IMR-90 (cell line): ENCODE results near the gene SAFB2. TPM values are rescaled to one million over a fixed set of nuclear protein-coding genes. Genes with fewer than 3 reads are reported as not detected.

Experiments
- ATAC-seq: fragments of 200-7000 bp; cut with Tn5 transposase; 2 replicates; pipeline ENCODE4 v1.9.1; 2020; ENCODE audit warnings: low read depth, mild to moderate bottlenecking, moderate library complexity
- BruUV-seq: library from RNA; stranded (reverse); fragments of 400-500 nt; replicated peaks from 2 replicates; lab custom pipeline; 2021; lab: Mats Ljungman, UMichigan
- CTCF ChIA-PET: fragments of 300-600 bp; formaldehyde crosslinking; extraction: SDS; loops from one replicate; lab custom pipeline; 2021; ENCODE audit warnings: antibody characterized with exemption; lab: Yijun Ruan, JAX
- POLR2A ChIA-PET: fragments of 300-600 bp; sonication (Branson Sonifier 250); formaldehyde crosslinking; loops from one replicate; lab custom pipeline; 2022; ENCODE audit warnings: antibody characterized with exemption; ENCODE audit not compliant: unreplicated experiment; lab: Charles Lee
- DNase-seq: peaks from one replicate; pipeline ENCODE4 v3.0.0; 2013
- H2AFZ ChIP-seq: replicated peaks from 2 replicates; pipeline ENCODE3; 2013; ENCODE audit warnings: low read length, mild to moderate bottlenecking; ENCODE audit not compliant: poor library complexity
- H2AK5ac ChIP-seq: 2 replicates; pipeline ENCODE4 v1.6.1; 2013; ENCODE audit warnings: low read depth, low read length, inconsistent platforms
- H2AK9ac ChIP-seq: replicated peaks from 2 replicates; pipeline ENCODE3; 2013; ENCODE audit warnings: mild to moderate bottlenecking, low read depth, low read length, moderate library complexity; ENCODE audit not compliant: poor library complexity
- H2BK120ac ChIP-seq: 2 replicates; pipeline ENCODE4 v1.6.1; 2013; ENCODE audit warnings: low read depth, low read length, inconsistent platforms
- H2BK15ac ChIP-seq: 3 replicates; pipeline ENCODE4 v1.6.1; 2013; ENCODE audit warnings: low read depth, low read length, inconsistent platforms
- H2BK20ac ChIP-seq: 2 replicates; pipeline ENCODE4 v1.6.1; 2013; ENCODE audit warnings: low read depth, mild to moderate bottlenecking, inconsistent platforms, low read length, moderate library complexity
- H2BK5ac ChIP-seq: 2 replicates; pipeline ENCODE4 v1.6.1; 2013; ENCODE audit warnings: mild to moderate bottlenecking, low read depth, low read length, inconsistent platforms; ENCODE audit not compliant: poor library complexity, severe bottlenecking
- H3K14ac ChIP-seq: replicated peaks from 2 replicates; pipeline ENCODE4 v1.6.1; 2013; ENCODE audit warnings: low read depth, low read length, inconsistent platforms
- H3K18ac ChIP-seq: 2 replicates; pipeline ENCODE4 v1.6.1; 2013; ENCODE audit warnings: low read depth, low read length, control low read depth
- H3K23ac ChIP-seq: 2 replicates; pipeline ENCODE4 v1.6.1; 2013; ENCODE audit warnings: low read depth, low read length, inconsistent platforms
- H3K27ac ChIP-seq: 2 replicates; pipeline ENCODE4 v1.5.1; 2013; ENCODE audit warnings: mild to moderate bottlenecking, control low read depth, low read length; ENCODE audit not compliant: insufficient read depth
- H3K27me3 ChIP-seq: 2 replicates; pipeline ENCODE4 v1.6.1; 2013; ENCODE audit warnings: low read length; ENCODE audit not compliant: control insufficient read depth, insufficient read depth
- H3K36me3 ChIP-seq: 2 replicates; pipeline ENCODE4 v1.6.1; 2013; ENCODE audit warnings: low read length, mixed read lengths; ENCODE audit not compliant: control insufficient read depth, insufficient read depth
- H3K4ac ChIP-seq: 2 replicates; pipeline ENCODE4 v1.6.1; 2013; ENCODE audit warnings: low read depth, low read length, inconsistent platforms
- H3K4me1 ChIP-seq: 2 replicates; pipeline ENCODE4 v1.6.1; 2013; ENCODE audit warnings: low read length, mixed read lengths; ENCODE audit not compliant: control insufficient read depth, insufficient read depth
- H3K4me2 ChIP-seq: 2 replicates; pipeline ENCODE4 v1.6.1; 2013; ENCODE audit warnings: low read depth, mild to moderate bottlenecking, control low read depth, low read length, moderate library complexity
- H3K4me3 ChIP-seq: 2 replicates; pipeline ENCODE4 v1.5.1; 2013; ENCODE audit warnings: low read depth, mild to moderate bottlenecking, control low read depth, low read length, moderate library complexity; ENCODE audit not compliant: insufficient read depth
- H3K56ac ChIP-seq: 2 replicates; pipeline ENCODE4 v1.6.1; 2013; ENCODE audit warnings: low read length, inconsistent platforms; ENCODE audit not compliant: insufficient read depth; ENCODE audit errors: extremely low read depth
- H3K79me1 ChIP-seq, 2 experiments: 2 replicates each; pipeline ENCODE4 v1.6.1; 2013; ENCODE audit warnings: low read length in 2 of 2, inconsistent platforms in 1 of 2, low read depth in 1 of 2
- H3K9ac ChIP-seq: 2 replicates; pipeline ENCODE4 v1.6.1; 2013; ENCODE audit warnings: low read depth, low read length, control low read depth
- H3K9me1 ChIP-seq: 2 replicates; pipeline ENCODE4 v1.6.1; 2013; ENCODE audit warnings: low read length, inconsistent platforms; ENCODE audit not compliant: insufficient read depth
- H3K9me3 ChIP-seq: 2 replicates; pipeline ENCODE4 v1.6.1; 2013; ENCODE audit warnings: low read length; ENCODE audit not compliant: control insufficient read depth, insufficient read depth
- H4K20me1 ChIP-seq: 2 replicates; pipeline ENCODE4 v1.6.1; 2013; ENCODE audit warnings: low read length, inconsistent platforms; ENCODE audit not compliant: insufficient read depth
- H4K5ac ChIP-seq: 2 replicates; pipeline ENCODE4 v1.6.1; 2013; ENCODE audit warnings: mild to moderate bottlenecking, low read depth, low read length, control low read depth
- H4K8ac ChIP-seq, 2 experiments: 2 replicates each; pipeline ENCODE4 v1.6.1; 2013; ENCODE audit warnings: low read depth in 2 of 2, low read length in 2 of 2, control low read depth in 1 of 2, inconsistent platforms in 1 of 2
- H4K91ac ChIP-seq: 2 replicates; pipeline ENCODE4 v1.6.1; 2013; ENCODE audit warnings: low read depth, low read length, inconsistent platforms; ENCODE audit not compliant: insufficient read depth
- BHLHE40 ChIP-seq: fragments of 150-350 bp; IDR thresholded peaks from 2 replicates; pipeline ENCODE4 v1.6.1; 2016; ENCODE audit warnings: mild to moderate bottlenecking, low read depth, low read length
- CEBPB ChIP-seq: IDR thresholded peaks from 2 replicates; pipeline ENCODE4 v1.6.1; 2012; ENCODE audit warnings: low read depth, low read length, improper control_type of control experiment
- CTCF ChIP-seq: conservative IDR thresholded peaks from 2 replicates; pipeline ENCODE4 v1.5.1; 2012; ENCODE audit warnings: mild to moderate bottlenecking, low read depth, low read length, improper control_type of control experiment
- ELK1 ChIP-seq: fragments of 150-350 bp; IDR thresholded peaks from 2 replicates; pipeline ENCODE4 v1.6.1; 2016; ENCODE audit warnings: low read depth, mild to moderate bottlenecking, low read length, moderate library complexity, borderline replicate concordance
- FOS ChIP-seq: fragments of 150-350 bp; IDR thresholded peaks from 2 replicates; pipeline ENCODE4 v1.6.1; 2016; ENCODE audit warnings: low read depth, low read length
- MAFK ChIP-seq: IDR thresholded peaks from 2 replicates; pipeline ENCODE4 v1.6.1; 2012; ENCODE audit warnings: low read depth, low read length, improper control_type of control experiment
- MXI1 ChIP-seq: IDR thresholded peaks from 2 replicates; pipeline ENCODE4 v1.6.1; 2012; ENCODE audit warnings: low read depth, mild to moderate bottlenecking, low read length, moderate library complexity, borderline replicate concordance
- NFE2L2 ChIP-seq: fragments of 150-350 bp; IDR thresholded peaks from 2 replicates; pipeline ENCODE4 v1.6.1; 2016; ENCODE audit warnings: low read depth, mild to moderate bottlenecking, low read length
- POLR2A ChIP-seq: IDR thresholded peaks from 2 replicates; pipeline ENCODE4 v1.6.1; 2012; ENCODE audit warnings: mild to moderate bottlenecking, low read depth, low read length
- RAD21 ChIP-seq: IDR thresholded peaks from 2 replicates; pipeline ENCODE4 v1.6.1; 2012; ENCODE audit warnings: low read length, improper control_type of control experiment
- RCOR1 ChIP-seq: IDR thresholded peaks from 2 replicates; pipeline ENCODE4 v1.6.1; 2012; ENCODE audit warnings: mild to moderate bottlenecking, low read length, improper control_type of control experiment; ENCODE audit not compliant: insufficient replicate concordance
- RFX5 ChIP-seq: IDR thresholded peaks from 2 replicates; pipeline ENCODE4 v1.8.0; 2012; ENCODE audit warnings: low read depth, mild to moderate bottlenecking, low read length, moderate library complexity
- SMC3 ChIP-seq: fragments of 150-350 bp; IDR thresholded peaks from 2 replicates; pipeline ENCODE4 v1.6.1; 2016; ENCODE audit warnings: low read depth, mild to moderate bottlenecking, antibody characterized with exemption, low read length, moderate library complexity
- USF2 ChIP-seq: fragments of 150-350 bp; IDR thresholded peaks from 2 replicates; pipeline ENCODE4 v1.6.1; 2017; ENCODE audit warnings: mild to moderate bottlenecking, antibody characterized with exemption, low read length, low read depth
- WGBS, 2 experiments: methylation state at CpG; one replicate each; pipeline versions ENCODE4 v1.1.5 to v1.1.7; 2013; ENCODE audit warnings: missing lambda C conversion rate in 2 of 2; ENCODE audit not compliant: insufficient read length in 1 of 2; ENCODE audit errors: extremely low coverage in 2 of 2; 5-methylcytosine and 5-hydroxymethylcytosine counted together
- dilution Hi-C: fragments of 300-500 bp; cut with HindIII; formaldehyde crosslinking; loops from one replicate; pipeline ENCODE4 v1.14.3; 2018; ENCODE audit warnings: low sequenced_read_pairs; ENCODE audit not compliant: unreplicated experiment
- in situ Hi-C: fragments of 300-500 bp; cut with MboI; formaldehyde crosslinking; loops from 3 replicates; pipeline ENCODE4 v1.14.3; 2019; ENCODE audit warnings: low sequenced_read_pairs, inconsistent platforms, mixed read lengths
- intact Hi-C: fragments of 100-400 bp; cut with micrococcal nuclease; formaldehyde crosslinking; loops from 2 replicates; pipeline ENCODE4 v1.10.0; 2022
- polyA plus RNA-seq, 3 experiments: library from polyadenylated mRNA; depleted of rRNA; stranded (reverse); fragments of >200 nt; gene quantifications; 2 replicates each; pipeline ENCODE4 v1.2.3, GENCODE V29; 2012; ENCODE audit warnings: low replicate concordance in 1 of 3
- total RNA-seq: library from RNA; depleted of rRNA; stranded (reverse); fragments of >200 nt; gene quantifications from 2 replicates; pipeline ENCODE4 v1.2.3, GENCODE V29; 2012

SAFB2 gene
- total and polyA plus RNA-seq, 2 of the 4 experiments (the other 2 are of a cell fraction), result 11.8 to 26.2 TPM

GRCh38 chr19:5578097-5578846 lies 44.3 kb downstream of the SAFB2 start:
- Histone ChIP-seq H3K14ac (no peak overlapping the region), H3K36me3 (peaks cover 3% of the 10 kb centered on the region; the same call in 1 of the 2 replicates), H3K79me1 (no peaks in the 10 kb centered on the region), H2BK20ac (no peak overlapping the region), H2BK120ac (no peak overlapping the region), H3K27me3 (no peaks in the 10 kb centered on the region), H4K91ac (no peak overlapping the region), H3K56ac (no peak overlapping the region), H3K4ac (no peak overlapping the region), H2BK5ac (no peak overlapping the region), H4K8ac (no peak overlapping the region), H3K4me3 (no peak overlapping the region), H4K20me1 (no peaks in the 10 kb centered on the region), H2BK15ac (no peak overlapping the region), H3K27ac (no peak overlapping the region), H2AFZ (peak overlapping the region; percentile 88), H3K9ac (no peak overlapping the region), H4K5ac (no peak overlapping the region), H2AK9ac (peak overlapping the region; percentile 44), H3K23ac (no peak overlapping the region), H3K4me1 (no peaks in the 10 kb centered on the region), H3K9me3 (no peaks in the 10 kb centered on the region), H3K4me2 (peak overlapping the region; percentile 59; the same call in 1 of the 2 replicates), H3K9me1 (no peaks in the 10 kb centered on the region), H3K18ac (no peak overlapping the region), H2AK5ac (peak overlapping the region; percentile 68; the same call in 1 of the 2 replicates)
- DNase-seq, result peak; percentile 38
- dilution Hi-C loops (no loop called here), intact Hi-C loops (loop anchor here (1.0 to 10.0 kb wide), 3 partner anchors 30 to 530 kb away; no protein-coding TSS in a partner anchor), in situ Hi-C loops (loop anchor here (5.0 kb wide), 1 partner anchor 526 kb away; no protein-coding TSS in a partner anchor)
- ATAC-seq, result peak; percentile 97
- CTCF ChIA-PET, result no interaction called here
- POLR2A ChIA-PET, result no interaction called here
- 0% methylated on average over 9 of the region's 28 CpGs; no CpG with 5 or more reads in 1 of the 2 experiments for WGBS, 2 experiments
- no TSS peak for BruUV-seq
- no peak for TF ChIP-seq CEBPB
- TF ChIP-seq POLR2A, result no peak; the same call in 1 of the 2 replicates
- no peak for TF ChIP-seq RFX5
- peak; percentile 94 for TF ChIP-seq CTCF
- no peak for TF ChIP-seq MAFK
- no peak for TF ChIP-seq NFE2L2
- TF ChIP-seq FOS, result no peak
- no peak for TF ChIP-seq USF2
- no peak for TF ChIP-seq ELK1
- no peak for TF ChIP-seq BHLHE40
- no peak for TF ChIP-seq RCOR1
- no peak for TF ChIP-seq MXI1
- TF ChIP-seq RAD21, result peak; percentile 92
- TF ChIP-seq SMC3, result peak; percentile 76
